ENCODE measurements around the gene MAPK11.

MAPK11 gene

GRCh38 chr22:50298266-50298637 lies 28.1 kb upstream of the MAPK11 start:
- Histone ChIP-seq H2AFZ (ENCODE audit: low read depth, low read length) (no peak overlapping the region), H3K27me3 (ENCODE audit: insufficient read depth, low read length, poor library complexity) (no peaks in the 10 kb centered on the region), H3K79me2 (ENCODE audit: insufficient read depth, low read length) (no peaks in the 10 kb centered on the region), H3K9me3 (ENCODE audit: insufficient read depth, low read length, severe bottlenecking) (no peaks in the 10 kb centered on the region), H3K4me1 (ENCODE audit: insufficient read depth, low read length) (peaks cover 6% of the 10 kb centered on the region), H4K20me1 (ENCODE audit: insufficient read depth, low read length) (peaks cover 14% of the 10 kb centered on the region), H3K27ac (ENCODE audit: low read length) (no peak overlapping the region), H3K9ac (ENCODE audit: low read depth, low read length) (no peak overlapping the region), H3K36me3 (ENCODE audit: insufficient read depth, low read length) (no peaks in the 10 kb centered on the region), H3K4me2 (ENCODE audit: insufficient read depth, low read length) (no peak overlapping the region), H3K4me3 (ENCODE audit: low read depth in 1 of 2, low read length in 2 of 2) (no peak overlapping the region)
- ATAC-seq (ENCODE audit: insufficient read depth, low read depth) (no peak), DNase-seq (no peak)
- no peak for TF ChIP-seq EZH2 (IDR thresholded peaks at IDR 0.05; ENCODE audit: borderline replicate concordance, low read depth, low read length, severe bottlenecking)
- no peak for TF ChIP-seq CTCF (IDR thresholded peaks at IDR 0.05; ENCODE audit: borderline replicate concordance, extremely low read depth, low read length, poor library complexity, severe bottlenecking)

GRCh38 chr22:50297510-50298265 lies 27.5 kb upstream of the MAPK11 start:
- H3K4me2 ChIP-seq (ENCODE audit: insufficient read depth, low read length), result no peak overlapping the region
- ATAC-seq (ENCODE audit: insufficient read depth, low read depth) (no peak), DNase-seq (no peak)
- no peak overlapping the region for H3K9ac ChIP-seq (ENCODE audit: low read depth, low read length)
- no peaks in the 10 kb centered on the region for H3K9me3 ChIP-seq (ENCODE audit: insufficient read depth, low read length, severe bottlenecking)
- H2AFZ ChIP-seq (ENCODE audit: low read depth, low read length), result no peak overlapping the region
- peaks cover 6% of the 10 kb centered on the region for H3K4me1 ChIP-seq (ENCODE audit: insufficient read depth, low read length)
- H3K79me2 ChIP-seq (ENCODE audit: insufficient read depth, low read length), result no peaks in the 10 kb centered on the region
- H4K20me1 ChIP-seq (ENCODE audit: insufficient read depth, low read length), result peaks cover 12% of the 10 kb centered on the region
- no peaks in the 10 kb centered on the region for H3K27me3 ChIP-seq (ENCODE audit: insufficient read depth, low read length, poor library complexity)
- no peak for TF ChIP-seq EZH2 (IDR thresholded peaks at IDR 0.05; ENCODE audit: borderline replicate concordance, low read depth, low read length, severe bottlenecking)
- TF ChIP-seq CTCF (IDR thresholded peaks at IDR 0.05; ENCODE audit: borderline replicate concordance, extremely low read depth, low read length, poor library complexity, severe bottlenecking), result no peak
- H3K27ac ChIP-seq (ENCODE audit: low read length), result no peak overlapping the region
- H3K4me3 ChIP-seq (ENCODE audit: low read depth in 1 of 2, low read length in 2 of 2), result no peak overlapping the region
- no peaks in the 10 kb centered on the region for H3K36me3 ChIP-seq (ENCODE audit: insufficient read depth, low read length)

- no peaks in the 10 kb centered on the region for H3K27me3 ChIP-seq (ENCODE audit: insufficient read depth, low read length, poor library complexity)
- no peak for DNase-seq
- H2AFZ ChIP-seq (ENCODE audit: low read depth, low read length), result no peak overlapping the region
- H3K4me3 ChIP-seq (ENCODE audit: low read depth in 1 of 2, low read length in 2 of 2), result no peak overlapping the region
- H3K4me2 ChIP-seq (ENCODE audit: insufficient read depth, low read length), result no peak overlapping the region
- TF ChIP-seq EZH2 (IDR thresholded peaks at IDR 0.05; ENCODE audit: borderline replicate concordance, low read depth, low read length, severe bottlenecking), result no peak
- TF ChIP-seq CTCF (IDR thresholded peaks at IDR 0.05; ENCODE audit: borderline replicate concordance, extremely low read depth, low read length, poor library complexity, severe bottlenecking), result no peak
- no peak for ATAC-seq (ENCODE audit: insufficient read depth, low read depth)
- no peaks in the 10 kb centered on the region for H3K9me3 ChIP-seq (ENCODE audit: insufficient read depth, low read length, severe bottlenecking)
- no peaks in the 10 kb centered on the region for H3K79me2 ChIP-seq (ENCODE audit: insufficient read depth, low read length)
- H3K4me1 ChIP-seq (ENCODE audit: insufficient read depth, low read length), result peaks cover 6% of the 10 kb centered on the region
- no peak overlapping the region for H3K27ac ChIP-seq (ENCODE audit: low read length)
- no peaks in the 10 kb centered on the region for H3K36me3 ChIP-seq (ENCODE audit: insufficient read depth, low read length)
- peaks cover 10% of the 10 kb centered on the region for H4K20me1 ChIP-seq (ENCODE audit: insufficient read depth, low read length)
- no peak overlapping the region for H3K9ac ChIP-seq (ENCODE audit: low read depth, low read length)
These were observed 26.7 kb upstream of the MAPK11 start for GRCh38 chr22:50296658-50297490.

Data from DND-41 (cell line).